Endometrial microvascular endothelial cells (primary cell): ENCODE results near the gene PARVG. TPM values are rescaled to one million over a fixed set of nuclear protein-coding genes. Genes with fewer than 3 reads are reported as not detected.

Source experiments
- in situ Hi-C: cut with HindIII; loops from 2 replicates; pipeline ENCODE4 v1.10.0; 2017; ENCODE audit warnings: low sequenced_read_pairs, low pct_unique_long_range_greater_than_20kb; ENCODE audit errors: inconsistent ontology term
- total RNA-seq: library from RNA; depleted of rRNA; stranded (reverse); fragments of >200 nt; gene quantifications from one replicate; pipeline ENCODE4 v1.2.3, GENCODE V29; 2015; ENCODE audit errors: inconsistent ontology term

PARVG gene
- total RNA-seq, 1 donor from 2014 or later = 1.9 TPM

DNA sequence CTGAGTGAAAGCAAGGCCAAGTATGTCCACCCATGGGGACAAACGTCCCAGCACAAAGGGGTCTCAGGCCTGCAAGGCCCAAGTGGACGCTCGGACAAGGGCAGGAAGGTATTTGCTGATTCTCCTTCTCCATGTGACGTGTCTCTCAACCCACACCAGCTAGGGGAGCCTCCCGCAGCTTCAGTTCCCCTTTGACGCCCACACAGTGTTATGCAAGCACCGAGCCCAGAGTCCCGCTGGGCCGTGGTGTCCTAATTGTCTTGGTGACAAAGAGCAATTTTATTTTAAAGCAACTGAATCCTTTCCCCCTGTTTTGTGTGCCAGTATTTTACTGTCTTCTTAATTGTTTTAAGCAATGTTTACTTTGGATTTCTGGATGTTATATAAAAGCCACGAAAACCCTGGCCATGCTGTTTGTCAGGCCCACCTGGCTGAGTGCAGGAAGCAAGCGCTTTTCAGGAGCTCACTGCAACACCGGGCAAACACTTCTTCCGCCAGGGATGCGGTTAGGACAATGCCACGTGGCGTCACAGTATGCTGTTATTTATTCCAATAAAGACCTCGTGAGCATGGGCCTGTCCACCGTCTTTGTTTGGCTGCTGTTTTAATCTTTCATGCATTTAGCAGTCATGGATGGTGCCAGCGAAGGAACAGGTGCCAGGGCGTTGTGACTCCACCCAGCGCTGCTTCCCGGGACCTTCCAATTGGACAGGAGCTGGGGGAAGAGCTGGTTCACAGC is 8.2 kb upstream of the PARVG start:
- in situ Hi-C loops = no loop called here

DNA sequence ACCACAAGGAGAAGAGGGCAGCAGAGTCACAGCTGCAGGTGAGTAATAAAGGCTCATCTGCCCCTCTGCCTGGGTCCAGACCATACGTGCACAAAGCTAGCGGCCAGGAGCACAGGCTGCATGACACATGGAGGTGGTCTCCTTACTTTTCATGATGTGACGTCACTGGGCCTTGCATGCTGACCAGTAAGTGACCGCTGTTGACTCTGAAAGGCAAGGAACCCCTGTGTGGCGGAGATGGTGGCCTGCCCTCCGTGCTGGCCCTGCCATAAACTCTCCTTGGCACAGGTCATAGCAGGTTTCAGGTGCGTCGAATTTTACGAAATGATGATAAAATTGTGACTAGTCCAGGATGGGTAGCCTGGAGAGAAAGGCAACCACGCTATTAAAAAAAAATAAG is 7.6 kb upstream of the PARVG start:
- in situ Hi-C loops = no loop called here

DNA sequence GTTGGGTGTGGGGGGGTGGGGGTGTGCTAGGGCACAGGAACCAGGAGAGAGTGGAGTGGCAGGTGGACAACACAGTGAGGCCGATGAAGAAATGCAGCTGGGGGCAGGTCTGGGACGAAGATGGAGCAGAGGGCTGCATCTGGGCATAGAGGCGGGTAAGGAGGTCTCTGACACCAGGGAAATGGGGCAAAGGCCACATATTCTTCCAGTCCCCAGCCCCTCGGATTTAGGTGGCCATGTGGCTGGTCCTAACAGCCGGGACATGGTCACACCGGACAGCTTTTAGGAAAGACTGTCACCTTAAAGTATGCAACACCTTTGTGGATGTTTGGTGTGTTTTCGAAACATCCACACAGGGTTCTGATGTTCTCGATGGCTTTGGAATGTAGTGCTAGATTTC is 5.0 kb upstream of the PARVG start:
- in situ Hi-C loops = no loop called here

DNA sequence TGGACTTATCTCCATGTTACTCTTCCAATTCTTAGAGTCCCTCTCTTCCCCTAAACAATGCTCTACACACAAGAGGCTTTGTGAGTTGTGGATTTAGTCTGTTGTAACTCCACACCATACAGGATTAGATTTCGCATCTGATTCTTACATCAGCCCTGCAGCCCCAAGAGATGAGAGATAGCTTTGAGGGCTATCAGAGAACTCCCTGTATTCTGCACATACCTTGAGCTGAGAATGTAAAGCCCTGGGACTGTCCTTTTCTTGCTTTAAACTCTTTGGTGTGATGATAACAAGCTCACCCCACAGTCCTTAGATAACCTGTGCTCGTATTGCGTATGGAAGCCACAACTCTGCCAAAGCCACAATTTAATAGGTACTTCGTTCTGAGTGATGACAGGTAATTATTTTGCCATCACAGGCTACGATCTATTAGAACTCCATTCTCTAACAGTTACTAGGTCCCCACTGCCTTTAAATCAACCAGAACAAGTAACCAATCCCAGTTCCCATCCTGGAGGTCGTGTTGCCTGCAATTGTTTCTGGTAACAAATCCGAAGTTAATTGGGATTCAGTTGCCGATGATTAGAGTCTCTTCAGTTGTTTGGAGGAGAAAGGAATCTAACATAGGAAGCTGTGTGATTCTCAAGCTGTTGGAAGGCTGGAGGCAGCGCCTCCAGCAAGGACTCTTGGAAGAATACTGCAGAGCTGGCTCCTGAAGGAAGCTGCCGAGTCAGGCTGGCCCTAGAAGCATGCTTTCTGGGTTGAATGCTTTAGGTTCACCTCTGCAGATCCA is 1.3 kb upstream of the PARVG start:
- in situ Hi-C loops = no loop called here

- in situ Hi-C loops = no loop called here
Observed at GRCh38 chr22:44179989-44180705, 578 bp upstream of the PARVG start.

GRCh38 chr22:44181033-44181911 is 547 bp downstream of the PARVG start:
- in situ Hi-C loops = no loop called here

DNA sequence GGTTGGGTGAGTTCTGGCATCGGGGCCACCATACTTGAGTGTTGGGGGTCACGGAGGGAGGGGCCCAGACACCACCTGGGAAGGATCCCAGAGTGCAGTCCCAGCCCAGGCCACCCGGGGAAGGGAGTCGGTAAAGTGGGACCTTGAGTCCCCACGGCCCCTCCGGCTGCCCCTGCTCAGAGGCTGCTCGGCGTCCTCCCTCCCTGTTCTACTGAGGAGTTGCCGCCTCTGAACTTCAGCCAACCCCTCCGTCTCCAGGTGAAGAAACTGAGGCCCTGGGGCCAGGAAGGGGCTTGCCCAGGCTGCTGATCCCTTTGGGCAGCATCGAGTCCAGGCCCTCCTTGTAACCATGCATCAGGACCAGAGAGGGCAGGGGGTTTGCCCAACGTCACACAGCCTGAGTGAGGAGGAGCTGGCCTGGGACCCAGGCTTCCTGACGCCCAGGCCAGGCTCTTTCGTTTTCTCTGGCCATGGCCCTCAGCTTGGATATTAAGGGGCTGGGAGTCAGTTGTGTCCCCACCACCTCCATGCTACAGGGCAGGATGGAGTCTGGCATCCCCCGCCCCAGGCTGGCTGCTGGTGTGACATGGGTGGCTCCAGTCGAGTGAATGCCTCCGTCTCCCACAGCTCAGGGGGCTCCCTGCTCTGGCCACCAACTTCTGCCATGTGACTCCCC is 1.3 kb downstream of the PARVG start:
- in situ Hi-C loops = no loop called here

DNA sequence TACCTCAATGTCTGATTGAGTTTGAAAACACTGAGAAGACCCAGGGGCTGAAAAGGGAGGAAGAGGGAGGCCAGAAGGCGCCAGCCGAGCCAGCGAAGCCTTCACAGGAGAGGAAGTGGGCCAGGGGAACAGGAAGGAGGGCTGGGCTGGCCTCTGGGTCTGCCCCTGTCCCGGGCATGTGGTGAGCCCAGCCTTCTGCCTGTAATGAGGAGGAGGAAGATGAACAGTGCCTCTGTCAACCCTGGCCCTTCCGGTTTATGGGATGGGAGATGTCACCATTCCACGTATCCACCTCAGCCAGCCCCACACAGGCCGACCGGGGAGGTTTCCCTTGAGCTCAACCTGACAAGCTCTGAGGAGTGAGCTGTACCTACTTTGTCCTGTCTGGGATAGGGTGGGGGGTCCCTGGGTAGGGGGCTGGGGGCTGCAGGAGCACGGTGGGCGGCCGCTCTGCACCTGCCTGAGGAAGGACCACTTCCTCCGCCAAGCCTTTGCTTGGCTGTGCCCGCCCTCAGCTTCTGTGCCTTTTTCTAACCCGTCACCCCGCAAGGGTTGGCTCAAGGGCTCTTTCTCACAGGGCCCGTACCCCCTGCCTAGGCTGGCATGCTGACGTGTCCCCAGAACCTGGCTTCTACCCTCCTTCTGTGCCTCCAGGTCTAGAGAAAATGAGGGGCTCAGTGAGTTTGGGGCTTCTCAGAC is 2.0 kb downstream of the PARVG start:
- in situ Hi-C loops = no loop called here

DNA sequence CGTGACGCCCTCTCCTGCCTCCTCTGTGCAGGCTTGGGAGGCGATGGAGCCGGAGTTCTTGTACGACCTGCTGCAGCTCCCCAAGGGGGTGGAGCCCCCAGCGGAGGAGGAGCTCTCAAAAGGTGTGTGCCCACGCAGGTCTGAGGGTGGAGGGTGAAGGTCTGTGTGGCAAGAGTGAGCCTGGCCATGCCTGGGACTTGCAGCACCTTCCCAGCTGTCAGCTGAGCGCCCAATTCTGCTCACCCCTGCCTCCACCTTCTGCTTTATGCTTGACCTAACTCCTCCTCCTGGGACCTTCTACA is 2.5 kb downstream of the PARVG start:
- in situ Hi-C loops = no loop called here

- in situ Hi-C loops = no loop called here
Observed at GRCh38 chr22:44184006-44184405, 3.3 kb downstream of the PARVG start.

DNA sequence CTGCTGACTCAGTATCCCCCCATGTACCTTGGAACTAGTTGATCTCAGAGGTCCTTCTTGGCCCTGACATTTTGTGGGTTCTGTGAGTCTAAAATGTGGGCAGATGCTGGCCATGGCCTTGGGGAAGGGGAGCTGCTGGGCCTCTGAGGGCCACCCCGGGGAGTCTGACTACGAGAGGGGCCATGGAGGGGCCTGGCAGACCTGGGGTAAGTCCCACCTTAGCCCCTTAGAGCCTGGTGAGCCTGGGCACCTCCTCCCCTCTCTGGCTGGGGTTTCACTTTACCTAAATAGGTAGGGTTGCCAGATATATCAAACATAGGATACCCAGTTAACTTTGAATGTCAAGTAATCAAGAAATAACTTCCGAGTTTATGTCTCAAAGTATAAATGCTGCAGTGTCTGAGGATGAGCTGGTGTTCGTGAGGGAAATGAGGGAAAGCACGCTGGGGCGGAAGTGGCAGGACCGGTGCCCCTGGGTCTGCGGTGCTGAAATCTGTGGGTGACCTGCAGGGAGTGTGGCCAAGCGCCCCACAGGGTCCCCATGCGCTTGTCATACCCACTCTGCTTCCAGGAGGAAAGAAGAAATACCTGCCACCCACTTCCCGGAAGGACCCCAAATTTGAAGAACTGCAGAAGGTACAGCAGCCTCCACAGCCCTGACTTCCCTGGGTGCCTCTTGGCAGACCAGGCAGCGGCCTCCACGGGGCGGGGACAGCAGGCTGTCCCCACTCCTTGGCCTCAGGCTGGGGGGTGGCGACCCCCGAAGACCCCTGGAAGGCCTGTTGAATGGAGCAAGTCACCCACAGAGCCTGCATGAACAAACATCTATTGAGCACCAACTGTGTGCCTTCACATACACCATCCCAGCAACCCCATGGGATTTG is 4.8 kb downstream of the PARVG start:
- in situ Hi-C loops = no loop called here

- in situ Hi-C loops = no loop called here
Observed at GRCh38 chr22:44186121-44186510, 5.4 kb downstream of the PARVG start.

DNA sequence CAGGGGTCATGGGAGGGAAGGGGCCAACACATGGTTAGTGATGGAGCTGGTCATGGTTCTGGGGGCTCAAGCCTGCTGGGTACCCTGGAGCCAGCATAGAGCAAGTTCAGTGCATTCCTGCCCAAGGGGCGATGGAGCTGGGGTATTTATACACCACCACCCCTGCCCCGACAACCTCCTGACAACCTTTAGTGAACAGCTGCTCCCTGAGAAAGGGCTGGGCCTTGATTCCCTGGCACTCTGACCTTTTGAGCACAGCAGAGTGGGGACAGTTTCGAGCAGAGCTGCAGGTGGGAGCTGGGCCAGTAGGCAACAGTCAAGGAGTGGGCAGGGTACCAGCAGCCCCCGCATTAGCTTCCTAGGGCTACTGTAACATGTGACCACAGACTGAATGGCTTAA is 6.0 kb downstream of the PARVG start:
- in situ Hi-C loops = no loop called here

GRCh38 chr22:44187652-44188230 is 7.0 kb downstream of the PARVG start:
- in situ Hi-C loops = no loop called here

DNA sequence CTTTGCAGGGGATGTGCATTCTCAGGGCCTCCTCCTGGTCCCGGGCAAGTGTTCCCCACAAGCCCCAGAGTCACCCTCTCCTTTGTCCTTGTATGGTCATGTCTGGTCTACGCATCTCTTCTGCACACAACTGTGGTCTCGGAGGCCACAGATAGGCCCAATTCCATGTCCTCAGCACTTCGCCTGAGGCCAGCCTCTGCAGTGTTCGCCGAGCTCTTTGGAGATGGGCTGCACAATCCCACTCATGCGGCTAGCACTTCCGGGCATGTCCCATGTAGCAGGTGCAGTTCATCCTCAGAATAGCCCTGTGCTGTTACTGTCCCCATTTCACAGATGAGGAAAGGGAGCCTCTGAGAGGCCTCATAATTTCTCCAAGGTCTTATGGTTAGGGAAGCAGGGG is 7.6 kb downstream of the PARVG start:
- in situ Hi-C loops = no loop called here

- in situ Hi-C loops = no loop called here
Observed at GRCh38 chr22:44188986-44189630, 8.4 kb downstream of the PARVG start.
